HEK293 (cell line): ENCODE results near the gene PTGER3.

Source experiments
- CTCF ChIA-PET: fragments of 350-600 bp; formaldehyde crosslinking; extraction: SDS; loops from one replicate; lab custom pipeline; 2021; ENCODE audit warnings: antibody characterized with exemption; lab: Yijun Ruan, JAX
- POLR2A ChIA-PET: fragments of 300-600 bp; formaldehyde crosslinking; extraction: SDS; loops from one replicate; lab custom pipeline; 2020; ENCODE audit warnings: antibody characterized with exemption, inconsistent platforms; lab: Yijun Ruan, JAX
- H3K27ac ChIP-seq: fragments of 200-500 bp; sonication (Bioruptor generic); 2 replicates; pipeline ENCODE4 v1.5.1; 2014; ENCODE audit warnings: low read depth, low read length, control low read depth, inconsistent platforms; ENCODE audit errors: extremely low read depth
- H3K36me3 ChIP-seq, 2 experiments: fragments of 200-500 bp in 1 of 2; sonication (Bioruptor generic) in 1 of 2; 1 replicate in 1 of 2; 2 replicates in 1 of 2; pipeline ENCODE4 v1.5.1; 2014 to 2017; ENCODE audit warnings: inconsistent platforms in 2 of 2, low read length in 2 of 2; ENCODE audit not compliant: control insufficient read depth in 2 of 2, insufficient read depth in 1 of 2
- H3K4me1 ChIP-seq: fragments of 200-500 bp; sonication (Bioruptor generic); 2 replicates; pipeline ENCODE4 v1.5.1; 2014; ENCODE audit warnings: mild to moderate bottlenecking, low read length, inconsistent platforms; ENCODE audit not compliant: control insufficient read depth, insufficient read depth
- H3K4me3 ChIP-seq: 2 replicates; pipeline ENCODE4 v1.5.1; 2011; ENCODE audit warnings: low read depth, mild to moderate bottlenecking, control low read depth, low read length, moderate library complexity
- H3K9me3 ChIP-seq: fragments of 200-500 bp; sonication (Bioruptor generic); 2 replicates; pipeline ENCODE4 v1.5.1; 2014; ENCODE audit warnings: low read depth, low read length, inconsistent platforms; ENCODE audit not compliant: control insufficient read depth, insufficient read depth
- YY1 ChIP-seq: fragments of 450-650 bp; formaldehyde crosslinking; IDR thresholded peaks from 2 replicates; pipeline ENCODE4 v1.5.1; 2018; ENCODE audit warnings: missing biosample characterization, missing genetic modification characterization
- ZBTB20 ChIP-seq: fragments of 450-650 bp; formaldehyde crosslinking; IDR thresholded peaks from 2 replicates; pipeline ENCODE4 v1.5.1; 2016; ENCODE audit warnings: missing biosample characterization, missing genetic modification characterization
- ZNF221 ChIP-seq: fragments of 450-650 bp; formaldehyde crosslinking; IDR thresholded peaks from 2 replicates; pipeline ENCODE4 v1.5.1; 2017; ENCODE audit warnings: missing biosample characterization, missing genetic modification characterization, borderline replicate concordance
- ZNF223 ChIP-seq: fragments of 450-650 bp; formaldehyde crosslinking; IDR thresholded peaks from 2 replicates; pipeline ENCODE4 v1.5.1; 2016; ENCODE audit warnings: missing biosample characterization, missing genetic modification characterization
- ZNF23 ChIP-seq: fragments of 450-650 bp; formaldehyde crosslinking; IDR thresholded peaks from 2 replicates; pipeline ENCODE4 v1.5.1; 2016; ENCODE audit warnings: missing biosample characterization, missing genetic modification characterization, borderline replicate concordance
- ZNF548 ChIP-seq: fragments of 450-650 bp; formaldehyde crosslinking; IDR thresholded peaks from 2 replicates; pipeline ENCODE4 v1.5.1; 2016; ENCODE audit warnings: missing biosample characterization, missing genetic modification characterization
- ZNF792 ChIP-seq: fragments of 450-650 bp; formaldehyde crosslinking; IDR thresholded peaks from 2 replicates; pipeline ENCODE4 v1.5.1; 2016; ENCODE audit warnings: missing biosample characterization, missing genetic modification characterization
- TF ChIP-seq, protein P1 (sequence below): fragments of 450-650 bp; formaldehyde crosslinking; IDR thresholded peaks from 2 replicates; pipeline ENCODE4 v1.5.1; 2016; ENCODE audit warnings: missing biosample characterization, missing genetic modification characterization, low read depth
- TF ChIP-seq, protein P2 (sequence below): fragments of 450-650 bp; formaldehyde crosslinking; IDR thresholded peaks from 2 replicates; pipeline ENCODE4 v1.5.1; 2016; ENCODE audit warnings: missing biosample characterization, missing genetic modification characterization
- TF ChIP-seq, protein P3 (sequence below): fragments of 450-650 bp; formaldehyde crosslinking; IDR thresholded peaks from 2 replicates; pipeline ENCODE4 v1.5.1; 2016; ENCODE audit warnings: missing biosample characterization, missing genetic modification characterization
- TF ChIP-seq, protein P4 (sequence below): fragments of 450-650 bp; formaldehyde crosslinking; IDR thresholded peaks from 2 replicates; pipeline ENCODE4 v1.5.1; 2016; ENCODE audit warnings: missing biosample characterization, missing genetic modification characterization

Gene PTGER3

DNA sequence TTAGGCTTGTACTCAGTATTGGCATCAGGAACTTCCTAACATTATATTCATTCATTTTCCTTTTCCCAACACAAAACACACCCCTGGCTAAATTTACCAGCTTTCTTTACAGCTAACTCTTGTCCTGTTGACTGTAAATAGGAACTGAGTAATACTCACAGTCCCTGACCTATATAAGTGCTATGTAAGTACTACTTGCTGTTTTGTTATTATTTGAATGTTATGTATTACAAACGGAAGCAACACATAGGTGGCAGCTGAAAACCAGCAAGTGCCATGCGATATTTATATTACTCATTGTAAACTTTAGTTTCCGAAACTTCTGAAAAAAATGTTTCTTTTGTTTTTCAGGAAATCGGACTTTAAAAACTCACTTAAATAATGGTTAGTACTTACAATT, 21.5 kb downstream of the PTGER3 start:
- H3K27ac ChIP-seq: no peak overlapping the region
- TF ChIP-seq ZNF548: no peak
- TF ChIP-seq ZBTB20 (tag by site-specific recombination): no peak

GRCh38 chr1:71023515-71023914, 24.1 kb downstream of the PTGER3 start:
- H3K36me3 ChIP-seq: no peaks in the 10 kb centered on the region

More for the DNA sequence above, 21.5 kb downstream of the PTGER3 start:
- Histone ChIP-seq H3K4me1 (no peaks in the 10 kb centered on the region), H3K9me3 (no peaks in the 10 kb centered on the region), H3K4me3 (no peak overlapping the region), H3K36me3 (no peaks in the 10 kb centered on the region)
- ChIA-PET CTCF (interaction anchor here (0.7 kb wide), 1 partner anchor 15 kb away, joined by 3 read pairs; no protein-coding TSS in a partner anchor), POLR2A (no interaction called here)

DNA sequence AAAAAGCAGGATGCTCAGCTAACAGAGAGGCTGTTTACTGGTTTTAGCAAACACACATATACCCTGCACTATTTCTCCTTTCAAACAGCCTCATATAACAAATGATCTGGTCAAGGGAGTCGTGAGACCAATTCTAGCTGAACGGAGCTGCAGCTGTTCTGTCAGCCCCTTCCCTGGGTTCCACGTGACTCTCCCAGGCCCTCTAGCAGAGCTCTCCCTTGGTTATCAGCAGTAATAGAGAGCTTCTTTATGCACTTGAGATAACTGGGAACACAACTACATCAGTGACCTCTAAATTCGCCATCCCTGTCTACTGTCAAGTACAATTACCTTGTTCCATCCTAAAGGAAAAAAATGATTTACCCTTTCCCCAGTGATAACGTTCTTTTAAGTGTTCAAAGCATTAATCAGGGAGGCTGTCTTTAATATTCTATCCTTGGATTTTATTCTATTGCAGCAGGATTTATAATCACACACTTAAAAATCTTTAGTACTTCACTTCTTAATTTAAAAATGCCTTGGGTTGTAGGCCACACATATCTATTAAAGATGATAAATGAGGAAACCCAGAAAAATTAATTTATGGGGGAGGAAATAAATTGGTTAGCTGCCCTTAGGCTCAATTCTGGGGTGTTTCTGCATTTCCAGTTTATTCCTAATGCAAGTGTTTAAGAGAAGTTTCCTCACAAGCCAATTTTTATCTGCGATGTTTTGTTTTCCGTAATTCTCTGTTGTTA, 28.2 kb downstream of the PTGER3 start:
- Histone ChIP-seq H3K9me3 (no peaks in the 10 kb centered on the region), H3K4me3 (no peak overlapping the region), H3K36me3 (no peaks in the 10 kb centered on the region), H3K27ac (no peak overlapping the region), H3K4me1 (no peaks in the 10 kb centered on the region)
- ChIA-PET POLR2A (no interaction called here), CTCF (no interaction called here)
- TF ChIP-seq ZNF223 (no peak), ZNF792 (tag by site-specific recombination) (no peak)
- TF ChIP-seq, protein P1, sequence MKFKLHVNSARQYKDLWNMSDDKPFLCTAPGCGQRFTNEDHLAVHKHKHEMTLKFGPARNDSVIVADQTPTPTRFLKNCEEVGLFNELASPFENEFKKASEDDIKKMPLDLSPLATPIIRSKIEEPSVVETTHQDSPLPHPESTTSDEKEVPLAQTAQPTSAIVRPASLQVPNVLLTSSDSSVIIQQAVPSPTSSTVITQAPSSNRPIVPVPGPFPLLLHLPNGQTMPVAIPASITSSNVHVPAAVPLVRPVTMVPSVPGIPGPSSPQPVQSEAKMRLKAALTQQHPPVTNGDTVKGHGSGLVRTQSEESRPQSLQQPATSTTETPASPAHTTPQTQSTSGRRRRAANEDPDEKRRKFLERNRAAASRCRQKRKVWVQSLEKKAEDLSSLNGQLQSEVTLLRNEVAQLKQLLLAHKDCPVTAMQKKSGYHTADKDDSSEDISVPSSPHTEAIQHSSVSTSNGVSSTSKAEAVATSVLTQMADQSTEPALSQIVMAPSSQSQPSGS: no peak

More at GRCh38 chr1:71023515-71023914, 24.1 kb downstream of the PTGER3 start:
- Histone ChIP-seq H3K9me3 (no peaks in the 10 kb centered on the region), H3K4me3 (no peak overlapping the region), H3K4me1 (no peaks in the 10 kb centered on the region), H3K27ac (no peak overlapping the region)
- POLR2A ChIA-PET: no interaction called here
- CTCF ChIA-PET: no interaction called here
- TF ChIP-seq, protein P2, sequence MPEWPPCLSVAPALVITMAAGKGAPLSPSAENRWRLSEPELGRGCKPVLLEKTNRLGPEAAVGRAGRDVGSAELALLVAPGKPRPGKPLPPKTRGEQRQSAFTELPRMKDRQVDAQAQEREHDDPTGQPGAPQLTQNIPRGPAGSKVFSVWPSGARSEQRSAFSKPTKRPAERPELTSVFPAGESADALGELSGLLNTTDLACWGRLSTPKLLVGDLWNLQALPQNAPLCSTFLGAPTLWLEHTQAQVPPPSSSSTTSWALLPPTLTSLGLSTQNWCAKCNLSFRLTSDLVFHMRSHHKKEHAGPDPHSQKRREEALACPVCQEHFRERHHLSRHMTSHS (tag by site-specific recombination): no peak
- no peak for TF ChIP-seq ZNF221 (tag by site-specific recombination)

DNA sequence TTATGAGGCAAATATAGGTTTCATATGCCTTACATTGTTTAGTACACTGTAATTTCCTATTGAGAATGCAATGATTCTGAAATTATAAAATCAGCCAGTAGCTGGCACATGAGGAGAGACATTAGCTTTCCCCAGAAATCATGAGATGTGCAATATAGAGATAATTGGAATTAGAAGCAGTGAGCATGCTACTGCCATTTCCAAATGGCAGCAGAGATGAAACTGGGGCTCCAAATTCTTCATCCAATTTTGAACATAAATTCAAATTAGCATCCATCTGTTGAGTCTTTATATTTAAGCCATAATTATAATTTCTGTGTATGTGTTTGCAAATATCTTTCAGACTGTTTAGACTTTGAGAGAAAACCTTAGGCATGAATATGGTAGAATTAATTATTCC, 28.8 kb downstream of the PTGER3 start:
- no peak for TF ChIP-seq ZNF23 (tag by site-specific recombination)
- TF ChIP-seq, protein P3, sequence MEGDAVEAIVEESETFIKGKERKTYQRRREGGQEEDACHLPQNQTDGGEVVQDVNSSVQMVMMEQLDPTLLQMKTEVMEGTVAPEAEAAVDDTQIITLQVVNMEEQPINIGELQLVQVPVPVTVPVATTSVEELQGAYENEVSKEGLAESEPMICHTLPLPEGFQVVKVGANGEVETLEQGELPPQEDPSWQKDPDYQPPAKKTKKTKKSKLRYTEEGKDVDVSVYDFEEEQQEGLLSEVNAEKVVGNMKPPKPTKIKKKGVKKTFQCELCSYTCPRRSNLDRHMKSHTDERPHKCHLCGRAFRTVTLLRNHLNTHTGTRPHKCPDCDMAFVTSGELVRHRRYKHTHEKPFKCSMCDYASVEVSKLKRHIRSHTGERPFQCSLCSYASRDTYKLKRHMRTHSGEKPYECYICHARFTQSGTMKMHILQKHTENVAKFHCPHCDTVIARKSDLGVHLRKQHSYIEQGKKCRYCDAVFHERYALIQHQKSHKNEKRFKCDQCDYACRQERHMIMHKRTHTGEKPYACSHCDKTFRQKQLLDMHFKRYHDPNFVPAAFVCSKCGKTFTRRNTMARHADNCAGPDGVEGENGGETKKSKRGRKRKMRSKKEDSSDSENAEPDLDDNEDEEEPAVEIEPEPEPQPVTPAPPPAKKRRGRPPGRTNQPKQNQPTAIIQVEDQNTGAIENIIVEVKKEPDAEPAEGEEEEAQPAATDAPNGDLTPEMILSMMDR (tag by site-specific recombination): no peak
- no peak for TF ChIP-seq YY1 (tag by site-specific recombination)
- TF ChIP-seq, protein P4, sequence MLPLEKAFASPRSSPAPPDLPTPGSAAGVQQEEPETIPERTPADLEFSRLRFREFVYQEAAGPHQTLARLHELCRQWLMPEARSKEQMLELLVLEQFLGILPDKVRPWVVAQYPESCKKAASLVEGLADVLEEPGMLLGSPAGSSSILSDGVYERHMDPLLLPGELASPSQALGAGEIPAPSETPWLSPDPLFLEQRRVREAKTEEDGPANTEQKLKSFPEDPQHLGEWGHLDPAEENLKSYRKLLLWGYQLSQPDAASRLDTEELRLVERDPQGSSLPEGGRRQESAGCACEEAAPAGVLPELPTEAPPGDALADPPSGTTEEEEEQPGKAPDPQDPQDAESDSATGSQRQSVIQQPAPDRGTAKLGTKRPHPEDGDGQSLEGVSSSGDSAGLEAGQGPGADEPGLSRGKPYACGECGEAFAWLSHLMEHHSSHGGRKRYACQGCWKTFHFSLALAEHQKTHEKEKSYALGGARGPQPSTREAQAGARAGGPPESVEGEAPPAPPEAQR (tag by site-specific recombination): no peak
- CTCF ChIA-PET: interaction anchor here (0.7 kb wide), 1 partner anchor 305 kb away, joined by 3 read pairs; no protein-coding TSS in a partner anchor
- no peaks in the 10 kb centered on the region for H3K4me1 ChIP-seq

More for the DNA sequence above, 28.8 kb downstream of the PTGER3 start:
- no peaks in the 10 kb centered on the region for H3K9me3 ChIP-seq
- H3K4me3 ChIP-seq: no peak overlapping the region
- H3K27ac ChIP-seq: no peak overlapping the region
- H3K36me3 ChIP-seq: no peaks in the 10 kb centered on the region
- POLR2A ChIA-PET: no interaction called here
